ENCODE results near the gene ZNF462. TPM values are rescaled to one million over a fixed set of nuclear protein-coding genes. Genes with fewer than 3 reads are reported as not detected.

ZNF462 gene
- total RNA-seq, 1 experiment from 2014 or later = 164 TPM

- DNase-seq = no peak
- Histone ChIP-seq H3K4me2 (ENCODE audit: insufficient read depth, insufficient read length, low read length) (no peak overlapping the region), H2AK5ac (ENCODE audit: insufficient read length, low read length) (no peak overlapping the region), H3K18ac (ENCODE audit: insufficient read length, low read depth, low read length) (no peak overlapping the region), H3K79me2 (ENCODE audit: insufficient read depth, low read length) (no peaks in the 10 kb centered on the region), H2BK20ac (ENCODE audit: low read depth, low read length, poor library complexity, severe bottlenecking) (no peak overlapping the region), H3K23ac (ENCODE audit: insufficient read length, low read depth, low read length) (no peak overlapping the region), H3K23me2 (ENCODE audit: insufficient read length, low read depth, low read length, poor library complexity, severe bottlenecking) (no peaks in the 10 kb centered on the region), H2BK120ac (ENCODE audit: low read depth, low read length, poor library complexity, severe bottlenecking) (no peak overlapping the region), H3T11ph (ENCODE audit: low read length) (no peak overlapping the region), H3K4me1 (ENCODE audit: insufficient read depth, low read length) (no peaks in the 10 kb centered on the region; the same call in 1 of the 2 replicates), H3K79me1 (ENCODE audit: insufficient read depth, low read depth, low read length, poor library complexity, severe bottlenecking) (no peaks in the 10 kb centered on the region), H4K5ac (ENCODE audit: insufficient read length, low read depth, low read length) (no peak overlapping the region), H4K91ac (ENCODE audit: insufficient read length, low read depth, low read length) (no peak overlapping the region), H3K4ac (ENCODE audit: low read depth, low read length) (no peak overlapping the region), H3K27me3 (ENCODE audit: insufficient read depth, low read length) (no peaks in the 10 kb centered on the region), H3K9ac (ENCODE audit: extremely low read depth, insufficient read length, low read length) (no peak overlapping the region), H2BK12ac (ENCODE audit: insufficient read length, low read depth, low read length) (no peak overlapping the region), H3K9me3 (ENCODE audit: control insufficient read depth, low read depth, low read length) (no peaks in the 10 kb centered on the region), H3K14ac (ENCODE audit: insufficient read depth, low read length) (no peak overlapping the region), H3K27ac (ENCODE audit: insufficient read length, low read depth, low read length) (no peak overlapping the region), H2BK5ac (ENCODE audit: insufficient read length, low read length) (no peak overlapping the region), H3K56ac (ENCODE audit: insufficient read length, low read depth, low read length) (no peak overlapping the region), H2AFZ (ENCODE audit: low read length) (no peak overlapping the region), H4K8ac (replicated peaks; ENCODE audit: insufficient read length, low read depth, low read length) (no peak overlapping the region), H2BK15ac (ENCODE audit: low read depth, low read length) (no peak overlapping the region), H4K20me1 (ENCODE audit: control insufficient read depth, insufficient read depth, insufficient read length) (no peaks in the 10 kb centered on the region)
- no peaks in the 10 kb centered on the region; the same call in 1 of the 2 replicates for H3K27me3 Mint-ChIP-seq (ENCODE audit: low read depth)
- no peak for TF ChIP-seq CTCF (conservative IDR thresholded peaks at IDR 0.05)
- no peak overlapping the region for H3K4me3 Mint-ChIP-seq
- peaks cover 3 to 10% of the 10 kb centered on the region in 2 experiments; a peak in 3 of 4 replicates for H3K4me1 Mint-ChIP-seq
- peaks cover 2 to 10% (median 3%) of the 10 kb centered on the region in 3 experiments; a peak in 5 of 7 replicates for H3K36me3 Mint-ChIP-seq (ENCODE audit: insufficient read depth in 1 of 3, low read depth in 3 of 3)
- H3K9me3 Mint-ChIP-seq = peaks cover 7 to 17% of the 10 kb centered on the region in 2 experiments
- no peak overlapping the region for H3K27ac Mint-ChIP-seq
These were observed 28.1 kb upstream of the ZNF462 start for GRCh38 chr9:106834888-106835287.
